Lower leg skin (tissue), 3 donors: ENCODE data around the gene BEST2.

ENCODE experiments used
- CTCF ChIP-seq, 3 donors: fragments of 450-650 bp; IDR thresholded peaks; one replicate each; pipeline ENCODE4 v1.5.1; 2016; ENCODE audit warnings: antibody characterized with exemption in 3 of 3, mild to moderate bottlenecking in 3 of 3, moderate library complexity in 2 of 3
- POLR2A ChIP-seq, 2 donors: fragments of 450-650 bp; IDR thresholded peaks; one replicate each; pipeline ENCODE4 v1.6.1; 2016 to 2017; ENCODE audit warnings: antibody characterized with exemption in 2 of 2, mild to moderate bottlenecking in 1 of 2, moderate library complexity in 1 of 2

DNA sequence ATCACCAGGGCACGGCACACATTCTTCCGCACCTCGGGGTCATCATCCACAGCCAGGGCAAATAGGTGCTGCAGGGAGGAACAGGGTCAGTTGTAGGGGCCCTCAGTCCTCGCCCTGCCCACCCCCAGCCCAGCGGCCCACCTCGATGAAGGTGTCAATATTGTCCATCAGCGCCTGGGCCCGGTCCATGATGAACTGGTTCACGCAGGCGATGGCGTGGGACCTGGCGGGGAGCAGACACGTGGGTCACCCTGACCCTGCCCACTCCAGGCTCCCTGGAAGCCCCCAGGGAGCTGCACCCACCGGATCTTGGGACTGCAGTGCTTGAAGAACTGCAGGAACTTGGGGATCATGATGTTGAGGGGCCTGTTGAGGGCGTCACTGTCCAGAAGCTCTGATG, 36.5 kb upstream of the BEST2 start:
- no peak for TF ChIP-seq CTCF (IDR thresholded peaks at IDR 0.05)
- TF ChIP-seq POLR2A (IDR thresholded peaks at IDR 0.05), result no peak
